Left ventricle myocardium inferior (tissue), 1 donor: Measurements from ENCODE around the gene ZSCAN10. TPM values are rescaled to one million over a fixed set of nuclear protein-coding genes. Genes with fewer than 3 reads are reported as not detected.

Experiments
- DNase-seq: peaks from one replicate; pipeline ENCODE4 v3.0.0-alpha.2; 2020
- H3K27ac ChIP-seq: fragments of 200-600 bp; replicated peaks from 2 replicates; pipeline ENCODE4 v1.8.0; 2021
- H3K27me3 ChIP-seq: fragments of 200-600 bp; 2 replicates; pipeline ENCODE4 v1.8.0; 2021; ENCODE audit warnings: low read depth
- H3K36me3 ChIP-seq: fragments of 200-600 bp; 2 replicates; pipeline ENCODE4 v1.8.0; 2021
- H3K4me1 ChIP-seq: fragments of 200-600 bp; 2 replicates; pipeline ENCODE4 v1.8.0; 2021
- H3K4me3 ChIP-seq: fragments of 200-600 bp; 2 replicates; pipeline ENCODE4 v1.8.0; 2021; ENCODE audit warnings: mild to moderate bottlenecking, moderate library complexity
- H3K9me3 ChIP-seq: fragments of 200-600 bp; replicated peaks from 2 replicates; pipeline ENCODE4 v1.8.0; 2021
- CTCF ChIP-seq: fragments of 200-600 bp; IDR thresholded peaks from 2 replicates; pipeline ENCODE4 v1.8.0; 2021; ENCODE audit warnings: antibody characterized with exemption, mild to moderate bottlenecking, borderline replicate concordance
- intact Hi-C: fragments of 100-400 bp; cut with micrococcal nuclease; formaldehyde crosslinking; loops from one replicate; pipeline ENCODE4 v1.11.0; 2022
- total RNA-seq: library from RNA; stranded (reverse); fragmentation: NEBNext Ultra II Directional; extraction: Animal tissue kit (Norgen Biotek cat#: 25700); gene quantifications from one replicate; pipeline ENCODE4 v1.2.1, GENCODE V29; 2021
- donor health status: DM: no; HTN: yes; CAD: no; lungs with severe emphysema.

ZSCAN10 gene
- total RNA-seq, 1 donor from 2014 or later: not detected

GRCh38 chr16:3145151-3145550 is 46.1 kb upstream of the ZSCAN10 start:
- H3K9me3 ChIP-seq: no peaks in the 10 kb centered on the region
- H3K27me3 ChIP-seq: no peaks in the 10 kb centered on the region
- intact Hi-C loops: no loop called here
- H3K4me1 ChIP-seq: peaks cover 46% of the 10 kb centered on the region
- H3K4me3 ChIP-seq: no peak overlapping the region
- peaks cover 28% of the 10 kb centered on the region for H3K36me3 ChIP-seq
- peak overlapping the region; percentile 92 for H3K27ac ChIP-seq
- no peak for DNase-seq
- TF ChIP-seq CTCF: no peak

- no peak for TF ChIP-seq CTCF
- intact Hi-C loops: no loop called here
- no peak for DNase-seq
- H3K36me3 ChIP-seq: peaks cover 35% of the 10 kb centered on the region
- H3K4me3 ChIP-seq: peak overlapping the region; percentile 51
- H3K9me3 ChIP-seq: no peaks in the 10 kb centered on the region
- no peaks in the 10 kb centered on the region for H3K27me3 ChIP-seq
- H3K27ac ChIP-seq: peak overlapping the region; percentile 92
- H3K4me1 ChIP-seq: peaks cover 39% of the 10 kb centered on the region
Observed at GRCh38 chr16:3144321-3144983, 45.4 kb upstream of the ZSCAN10 start.

- H3K36me3 ChIP-seq: peaks cover 42% of the 10 kb centered on the region
- H3K27me3 ChIP-seq: no peaks in the 10 kb centered on the region
- TF ChIP-seq CTCF: no peak
- H3K9me3 ChIP-seq: no peaks in the 10 kb centered on the region
- peaks cover 36% of the 10 kb centered on the region for H3K4me1 ChIP-seq
- peak overlapping the region; percentile 92 for H3K27ac ChIP-seq
- DNase-seq: peak; percentile 68
- intact Hi-C loops: no loop called here
- peak overlapping the region; percentile 51 for H3K4me3 ChIP-seq
Observed at GRCh38 chr16:3143598-3144320, 44.7 kb upstream of the ZSCAN10 start.

GRCh38 chr16:3143189-3143588 is 44.1 kb upstream of the ZSCAN10 start:
- peaks cover 47% of the 10 kb centered on the region for H3K36me3 ChIP-seq
- no peaks in the 10 kb centered on the region for H3K9me3 ChIP-seq
- no peak for TF ChIP-seq CTCF
- DNase-seq: no peak
- H3K4me3 ChIP-seq: peak overlapping the region; percentile 51
- peak overlapping the region; percentile 92 for H3K27ac ChIP-seq
- H3K27me3 ChIP-seq: no peaks in the 10 kb centered on the region
- intact Hi-C loops: no loop called here
- H3K4me1 ChIP-seq: peaks cover 36% of the 10 kb centered on the region

GRCh38 chr16:3142770-3143169 is 43.7 kb upstream of the ZSCAN10 start:
- no peak for TF ChIP-seq CTCF
- Histone ChIP-seq H3K27me3 (no peaks in the 10 kb centered on the region), H3K4me3 (peak overlapping the region; percentile 51), H3K9me3 (no peaks in the 10 kb centered on the region), H3K36me3 (peaks cover 48% of the 10 kb centered on the region), H3K27ac (peak overlapping the region; percentile 92), H3K4me1 (peaks cover 36% of the 10 kb centered on the region)
- DNase-seq: no peak
- intact Hi-C loops: no loop called here
